ENCODE results near the gene HOXC6. TPM values are rescaled to one million over a fixed set of nuclear protein-coding genes. Genes with fewer than 3 reads are reported as not detected.

The HOXC6 gene
- total RNA-seq, 2 experiments from 2014 or later, result not detected

DNA sequence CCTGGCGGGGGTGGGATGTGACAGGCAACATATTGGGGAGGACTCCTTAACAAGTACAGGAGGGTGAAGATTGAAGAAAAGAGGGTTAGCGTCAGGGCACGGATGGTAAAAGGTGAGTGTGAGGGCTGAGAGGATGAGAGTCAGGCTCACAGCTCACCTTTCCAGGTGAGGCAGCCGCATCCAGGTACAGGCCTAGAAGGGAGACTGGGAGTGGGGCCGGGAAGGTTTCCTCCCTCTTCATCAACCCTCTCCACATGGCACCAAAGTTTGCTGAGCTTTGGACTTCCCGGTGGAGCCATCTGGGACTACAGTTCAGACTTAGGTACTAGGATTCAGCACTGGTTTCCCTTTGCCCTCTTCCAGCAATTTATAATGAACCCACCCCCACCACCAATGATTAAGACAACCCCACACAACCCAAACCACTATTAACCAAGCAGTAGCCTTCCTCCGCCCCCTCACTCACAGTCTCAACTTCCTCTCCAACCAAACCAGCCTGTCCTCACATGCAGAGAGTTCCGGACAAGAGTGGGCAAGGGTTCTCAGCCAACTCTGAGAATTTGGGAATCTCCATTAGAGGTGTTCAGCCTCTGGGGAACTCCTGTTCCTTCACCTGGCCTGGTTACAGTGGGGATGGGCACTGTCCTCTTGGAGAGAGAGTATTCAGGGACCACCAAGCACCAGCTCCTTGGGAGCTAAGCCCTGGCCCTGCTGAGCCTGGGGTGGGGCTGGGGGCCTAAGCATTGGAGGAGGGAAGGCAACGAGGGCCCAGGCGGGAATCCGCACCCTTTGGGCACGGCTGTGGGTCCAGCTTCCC, 23.0 kb downstream of the HOXC6 start:
- H3K27me3 Mint-ChIP-seq, result peaks cover 94% of the 10 kb centered on the region
- H3K36me3 Mint-ChIP-seq, result peaks cover 2% of the 10 kb centered on the region
- H3K27ac Mint-ChIP-seq, result no peak overlapping the region
- CTCF ChIA-PET, result interaction anchor here (0.7 to 2.6 kb wide), 11 partner anchors 19 to 163 kb away, joined by 3 to 13 read pairs (median 4); partner anchors contain the start of genes HOXC10 and HOXC5
- DNase-seq, result no peak
- no peaks in the 10 kb centered on the region for H3K9me3 Mint-ChIP-seq (ENCODE audit: low read depth)
- H3K4me1 Mint-ChIP-seq, result peaks cover 32% of the 10 kb centered on the region
- no peak for ATAC-seq
- no peak overlapping the region for H3K4me3 Mint-ChIP-seq

DNA sequence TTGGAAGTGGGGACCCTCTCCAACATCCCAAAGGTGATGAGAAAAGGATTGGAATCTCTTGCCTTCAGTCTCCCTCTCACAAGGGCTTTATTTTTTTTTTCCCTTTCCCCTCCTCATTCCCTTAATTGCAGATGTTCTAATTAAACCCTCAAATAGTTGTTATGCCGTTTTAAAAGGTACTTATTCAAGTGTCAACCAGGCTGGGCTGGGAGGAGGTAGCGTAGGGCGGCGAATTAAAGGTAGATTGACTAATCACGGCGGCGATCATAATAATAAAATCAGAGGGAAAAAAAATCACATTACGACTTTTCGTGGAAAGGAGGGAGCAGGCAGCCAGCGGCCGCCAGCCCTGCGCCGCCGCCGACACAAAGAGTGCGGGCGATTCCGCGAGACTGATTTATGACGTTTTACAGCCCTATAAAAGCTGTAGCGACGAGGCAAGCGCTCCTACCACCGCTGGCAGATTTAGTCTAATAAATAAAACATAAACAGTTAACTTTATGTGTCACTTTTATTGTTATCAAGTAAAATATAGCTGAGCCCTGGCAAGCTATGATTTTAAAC, 23.7 kb downstream of the HOXC6 start:
- peaks cover 91% of the 10 kb centered on the region for H3K27me3 Mint-ChIP-seq
- DNase-seq (no peak), ATAC-seq (no peak)
- CTCF ChIA-PET, result interaction anchor here (0.7 to 2.9 kb wide), 8 partner anchors 10 to 163 kb away, joined by 3 to 25 read pairs (median 7); partner anchors contain the start of gene HOXC5
- no peaks in the 10 kb centered on the region for H3K9me3 Mint-ChIP-seq (ENCODE audit: low read depth)
- H3K27ac Mint-ChIP-seq, result no peak overlapping the region
- peaks cover 31% of the 10 kb centered on the region for H3K4me1 Mint-ChIP-seq
- H3K36me3 Mint-ChIP-seq, result no peaks in the 10 kb centered on the region
- no peak overlapping the region for H3K4me3 Mint-ChIP-seq

DNA sequence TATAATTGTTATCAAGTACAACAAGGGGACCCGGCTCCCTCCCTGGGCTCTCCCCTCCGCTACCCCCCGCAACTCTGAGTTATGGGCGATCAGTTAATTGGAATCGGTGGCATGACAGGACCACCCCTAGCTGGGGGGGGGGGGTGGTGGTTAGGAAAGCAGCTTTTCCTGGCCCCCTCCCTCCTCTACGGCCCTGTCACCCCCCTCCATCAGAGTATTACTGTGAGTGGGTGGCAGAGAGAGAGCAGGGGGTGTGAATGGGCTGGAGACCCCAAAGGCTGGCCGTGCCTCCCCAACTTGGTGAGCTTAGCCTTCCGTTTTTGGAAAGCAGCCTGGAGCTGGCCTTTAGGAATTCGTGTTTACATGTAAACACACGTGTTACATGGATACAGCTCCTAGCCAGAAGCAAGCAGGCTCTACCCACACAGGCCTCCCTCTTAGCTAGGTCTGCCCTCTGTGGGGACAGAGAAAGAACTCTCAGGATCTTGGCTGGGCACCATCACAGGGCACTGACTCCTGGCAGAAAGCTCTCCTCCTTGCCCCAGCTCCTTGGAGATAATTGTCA, 24.3 kb downstream of the HOXC6 start:
- H3K9me3 Mint-ChIP-seq (ENCODE audit: low read depth), result no peaks in the 10 kb centered on the region
- no peaks in the 10 kb centered on the region for H3K36me3 Mint-ChIP-seq
- peaks cover 30% of the 10 kb centered on the region for H3K4me1 Mint-ChIP-seq
- H3K27me3 Mint-ChIP-seq, result peaks cover 89% of the 10 kb centered on the region
- CTCF ChIA-PET, result interaction anchor here (0.8 to 2.9 kb wide), 12 partner anchors 9 to 164 kb away, joined by 3 to 25 read pairs (median 4); partner anchors contain the start of gene HOXC5
- ATAC-seq (no peak), DNase-seq (no peak)
- H3K27ac Mint-ChIP-seq, result peak overlapping the region; percentile 79
- H3K4me3 Mint-ChIP-seq, result peak overlapping the region; percentile 75

DNA sequence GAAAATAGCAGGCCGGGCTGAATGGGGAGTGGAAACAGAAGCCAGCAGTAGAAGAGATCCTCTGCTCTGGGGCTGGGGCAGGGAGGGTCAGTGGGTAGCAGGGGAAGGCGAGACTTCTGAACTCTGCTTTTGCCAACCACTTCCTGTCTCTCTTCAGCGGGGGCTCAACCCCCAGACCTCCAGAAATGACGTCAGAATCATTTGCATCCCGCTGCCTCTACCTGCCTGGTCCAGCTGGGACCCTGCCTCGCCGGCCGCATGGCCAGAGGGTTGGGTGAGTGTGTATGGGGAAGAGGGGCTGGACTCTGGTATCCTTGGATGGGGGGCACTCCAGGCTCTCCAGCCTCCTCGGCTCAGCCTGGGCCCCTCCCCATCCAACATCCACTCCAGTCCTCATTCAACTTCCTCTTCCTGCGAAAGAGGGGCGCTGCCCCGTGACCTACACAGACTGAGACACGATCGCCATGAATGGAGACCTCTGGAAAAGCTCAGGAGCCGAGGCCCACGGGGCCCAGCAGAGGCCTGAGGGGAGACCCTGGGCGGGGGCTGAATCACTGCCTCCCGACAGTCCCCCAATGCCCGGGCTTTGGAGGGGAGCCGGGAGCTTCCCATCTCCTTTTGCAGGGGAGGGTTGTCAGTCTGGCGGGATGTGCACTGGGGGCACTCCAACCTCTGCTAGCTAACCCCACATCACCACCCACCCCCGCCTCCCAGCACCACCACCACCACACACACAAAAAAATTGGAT, 24.9 kb downstream of the HOXC6 start:
- Mint-ChIP-seq H3K36me3 (no peaks in the 10 kb centered on the region), H3K9me3 (ENCODE audit: low read depth) (no peaks in the 10 kb centered on the region), H3K4me1 (peaks cover 30% of the 10 kb centered on the region), H3K27ac (peak overlapping the region; percentile 79), H3K4me3 (peak overlapping the region; percentile 75), H3K27me3 (peaks cover 88% of the 10 kb centered on the region)
- DNase-seq, result peak; percentile 67
- CTCF ChIA-PET, result interaction anchor here (0.6 to 2.9 kb wide), 18 partner anchors 8 to 163 kb away, joined by 3 to 25 read pairs (median 4); partner anchors contain the start of gene HOXC5
- ATAC-seq, result peak; percentile 72

DNA sequence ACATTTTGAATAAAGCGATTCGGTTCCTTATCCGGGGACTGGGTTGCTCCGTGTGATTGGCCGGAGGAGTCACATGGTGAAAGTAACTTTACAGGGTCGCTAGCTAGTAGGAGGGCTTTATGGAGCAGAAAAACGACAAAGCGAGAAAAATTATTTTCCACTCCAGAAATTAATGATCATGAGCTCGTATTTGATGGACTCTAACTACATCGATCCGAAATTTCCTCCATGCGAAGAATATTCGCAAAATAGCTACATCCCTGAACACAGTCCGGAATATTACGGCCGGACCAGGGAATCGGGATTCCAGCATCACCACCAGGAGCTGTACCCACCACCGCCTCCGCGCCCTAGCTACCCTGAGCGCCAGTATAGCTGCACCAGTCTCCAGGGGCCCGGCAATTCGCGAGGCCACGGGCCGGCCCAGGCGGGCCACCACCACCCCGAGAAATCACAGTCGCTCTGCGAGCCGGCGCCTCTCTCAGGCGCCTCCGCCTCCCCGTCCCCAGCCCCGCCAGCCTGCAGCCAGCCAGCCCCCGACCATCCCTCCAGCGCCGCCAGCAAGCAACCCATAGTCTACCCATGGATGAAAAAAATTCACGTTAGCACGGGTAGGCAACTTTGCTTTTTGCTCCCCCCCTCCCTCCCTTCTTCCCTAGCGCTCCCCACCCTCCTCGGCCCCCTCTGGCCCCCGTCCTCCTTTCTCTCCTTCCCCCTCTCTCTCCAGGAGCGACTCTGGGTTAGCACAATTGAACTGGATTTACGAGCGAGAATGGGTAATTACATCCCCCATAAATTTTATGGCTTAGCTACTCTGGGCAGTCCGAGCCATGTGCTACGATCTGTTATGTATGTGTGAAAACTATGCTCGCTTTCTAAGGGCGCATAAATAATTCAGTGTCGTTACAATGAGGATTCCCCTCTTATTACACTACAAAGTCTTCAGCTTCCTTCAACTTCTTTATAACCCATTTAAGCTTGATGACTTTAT, 25.8 kb downstream of the HOXC6 start, which contains the start of gene HOXC4:
HOXC4 (plus strand) TSS at position 85 of the 991 bp plus-strand sequence; CDS start at position 173, 88 bp downstream.
- CTCF ChIA-PET, result interaction anchor here (0.8 to 2.9 kb wide), 14 partner anchors 13 to 162 kb away, joined by 3 to 25 read pairs (median 4); partner anchors contain the start of gene HOXC5

DNA sequence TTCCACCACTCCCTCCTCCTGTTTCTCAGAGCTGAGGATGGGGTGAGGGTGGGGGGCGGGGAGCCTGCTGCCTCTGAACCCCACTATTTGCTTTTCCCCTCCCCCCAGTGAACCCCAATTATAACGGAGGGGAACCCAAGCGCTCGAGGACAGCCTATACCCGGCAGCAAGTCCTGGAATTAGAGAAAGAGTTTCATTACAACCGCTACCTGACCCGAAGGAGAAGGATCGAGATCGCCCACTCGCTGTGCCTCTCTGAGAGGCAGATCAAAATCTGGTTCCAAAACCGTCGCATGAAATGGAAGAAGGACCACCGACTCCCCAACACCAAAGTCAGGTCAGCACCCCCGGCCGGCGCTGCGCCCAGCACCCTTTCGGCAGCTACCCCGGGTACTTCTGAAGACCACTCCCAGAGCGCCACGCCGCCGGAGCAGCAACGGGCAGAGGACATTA, 26.5 kb downstream of the HOXC6 start:
- ATAC-seq (no peak), DNase-seq (no peak)
- H3K27me3 Mint-ChIP-seq, result peaks cover 88% of the 10 kb centered on the region
- H3K4me3 Mint-ChIP-seq, result peak overlapping the region; percentile 75
- H3K36me3 Mint-ChIP-seq, result no peaks in the 10 kb centered on the region
- CTCF ChIA-PET, result interaction anchor here (0.8 to 2.9 kb wide), 3 partner anchors 136 to 160 kb away, joined by 3 to 11 read pairs (median 3); no protein-coding TSS in a partner anchor
- no peaks in the 10 kb centered on the region for H3K9me3 Mint-ChIP-seq (ENCODE audit: low read depth)
- no peak overlapping the region for H3K27ac Mint-ChIP-seq
- peaks cover 30% of the 10 kb centered on the region for H3K4me1 Mint-ChIP-seq

More for the DNA sequence above, 25.8 kb downstream of the HOXC6 start, which contains the start of gene HOXC4:
- Mint-ChIP-seq H3K4me1 (peaks cover 30% of the 10 kb centered on the region), H3K27ac (peak within 1 kb of the TSS; percentile 79), H3K4me3 (peak within 1 kb of the TSS; percentile 75), H3K36me3 (no peaks in the 10 kb centered on the region), H3K9me3 (ENCODE audit: low read depth) (no peaks in the 10 kb centered on the region), H3K27me3 (peaks cover 88% of the 10 kb centered on the region)
- ATAC-seq (peak; percentile 80), DNase-seq (peak; percentile 62)

DNA sequence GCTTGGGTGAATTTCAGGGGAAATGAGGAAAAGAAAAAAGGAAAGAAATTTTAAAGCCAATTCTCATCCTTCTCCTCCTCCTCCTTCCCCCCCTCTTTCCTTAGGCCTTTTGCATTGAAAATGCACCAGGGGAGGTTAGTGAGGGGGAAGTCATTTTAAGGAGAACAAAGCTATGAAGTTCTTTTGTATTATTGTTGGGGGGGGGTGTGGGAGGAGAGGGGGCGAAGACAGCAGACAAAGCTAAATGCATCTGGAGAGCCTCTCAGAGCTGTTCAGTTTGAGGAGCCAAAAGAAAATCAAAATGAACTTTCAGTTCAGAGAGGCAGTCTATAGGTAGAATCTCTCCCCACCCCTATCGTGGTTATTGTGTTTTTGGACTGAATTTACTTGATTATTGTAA, 27.3 kb downstream of the HOXC6 start:
- Mint-ChIP-seq H3K36me3 (no peaks in the 10 kb centered on the region), H3K4me3 (no peak overlapping the region), H3K27ac (no peak overlapping the region), H3K27me3 (peaks cover 87% of the 10 kb centered on the region), H3K4me1 (peaks cover 22% of the 10 kb centered on the region), H3K9me3 (ENCODE audit: low read depth) (no peaks in the 10 kb centered on the region)
- DNase-seq (no peak), ATAC-seq (no peak)
- CTCF ChIA-PET, result interaction anchor here (0.9 to 1.3 kb wide), 6 partner anchors 9 to 152 kb away, joined by 3 to 6 read pairs (median 4); partner anchors contain the start of genes HOXC5 and HOXC9

DNA sequence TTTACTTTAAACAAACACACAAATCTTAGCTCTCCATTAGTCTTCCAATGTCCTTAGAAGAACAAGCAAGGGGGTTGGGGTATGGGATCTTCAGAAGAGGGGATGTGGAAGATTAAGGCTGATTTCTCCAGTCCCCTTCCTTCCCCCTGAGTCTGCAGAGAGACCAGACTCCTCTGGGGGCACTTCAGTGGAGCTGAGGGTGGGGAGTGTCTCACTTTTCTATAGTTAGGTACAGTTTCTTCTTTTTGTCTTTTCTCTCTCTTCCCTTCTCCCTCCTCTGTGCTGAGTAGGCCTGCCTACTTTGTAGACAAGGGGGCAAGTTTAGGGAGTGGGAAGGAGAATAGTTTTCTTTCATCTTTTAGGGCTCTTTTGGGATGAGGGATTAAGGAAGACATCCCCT, 27.9 kb downstream of the HOXC6 start:
- peaks cover 21% of the 10 kb centered on the region for H3K4me1 Mint-ChIP-seq
- H3K9me3 Mint-ChIP-seq (ENCODE audit: low read depth), result no peaks in the 10 kb centered on the region
- DNase-seq, result no peak
- ATAC-seq, result no peak
- no peak overlapping the region for H3K4me3 Mint-ChIP-seq
- CTCF ChIA-PET, result interaction anchor here (0.9 to 1.3 kb wide), 6 partner anchors 8 to 152 kb away, joined by 3 to 6 read pairs (median 4); partner anchors contain the start of genes HOXC5 and HOXC9
- H3K36me3 Mint-ChIP-seq, result no peaks in the 10 kb centered on the region
- H3K27me3 Mint-ChIP-seq, result peaks cover 87% of the 10 kb centered on the region
- H3K27ac Mint-ChIP-seq, result no peak overlapping the region

DNA sequence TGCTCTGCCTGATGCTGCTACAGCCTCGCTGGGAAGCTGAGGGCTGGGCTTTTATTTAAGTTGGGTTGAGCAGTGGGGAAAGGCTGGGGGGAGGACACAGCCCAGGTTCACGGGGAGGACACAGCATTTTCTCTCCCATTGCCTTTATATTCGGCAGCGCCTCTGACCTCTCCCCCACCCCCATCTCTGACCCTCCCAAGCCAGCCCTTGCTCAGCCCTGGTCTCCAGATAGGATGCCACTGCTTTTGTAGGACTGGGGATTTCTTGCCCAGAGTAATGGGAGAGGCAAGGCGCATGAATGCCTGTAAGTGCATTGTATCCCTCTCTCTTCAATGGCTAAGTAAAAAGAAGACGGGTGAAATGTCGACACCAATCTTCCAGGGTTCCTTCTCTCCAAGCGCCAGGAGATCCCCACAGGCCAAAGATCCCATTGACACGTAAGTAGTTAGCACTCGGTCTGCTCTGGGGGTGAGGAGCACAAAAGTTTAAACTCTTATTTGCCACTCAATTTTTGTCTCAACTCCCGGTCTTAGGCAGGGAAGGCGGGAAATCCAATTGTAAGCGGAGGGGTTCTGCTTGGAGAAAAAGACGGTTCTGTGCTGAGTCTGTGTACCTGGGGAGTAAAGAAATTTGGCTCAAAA, 30.0 kb downstream of the HOXC6 start:
- Mint-ChIP-seq H3K27ac (no peak overlapping the region), H3K4me1 (peaks cover 9% of the 10 kb centered on the region), H3K36me3 (no peaks in the 10 kb centered on the region), H3K9me3 (ENCODE audit: low read depth) (no peaks in the 10 kb centered on the region), H3K27me3 (peaks cover 87% of the 10 kb centered on the region), H3K4me3 (no peak overlapping the region)
- ATAC-seq, result no peak
- CTCF ChIA-PET, result interaction anchor here (2.2 kb wide), 1 partner anchor 156 kb away, joined by 6 read pairs; no protein-coding TSS in a partner anchor
- DNase-seq, result no peak

DNA sequence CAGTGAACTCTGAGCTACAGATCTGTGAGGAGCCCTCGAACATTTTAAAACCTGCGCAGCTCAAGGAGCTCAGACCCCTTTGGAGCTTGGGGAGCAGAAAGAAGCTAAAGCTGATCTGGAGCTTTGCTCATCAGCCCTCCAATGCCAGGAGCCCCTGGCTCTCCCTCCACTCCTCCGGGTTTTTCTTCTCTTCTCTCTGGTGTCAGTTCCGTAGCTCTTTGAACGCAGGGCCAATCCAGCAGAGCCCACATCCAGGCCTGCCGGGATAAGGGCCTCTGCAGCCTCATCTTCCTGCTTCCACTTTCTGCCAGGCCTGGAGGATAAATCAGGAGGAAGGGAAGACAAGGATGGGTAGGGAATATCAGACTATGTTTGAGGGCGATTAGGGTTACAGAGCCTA, 31.4 kb downstream of the HOXC6 start:
- H3K27ac Mint-ChIP-seq, result no peak overlapping the region
- DNase-seq, result no peak

More for the DNA sequence above, 31.4 kb downstream of the HOXC6 start:
- Mint-ChIP-seq H3K4me3 (no peak overlapping the region), H3K27me3 (peaks cover 90% of the 10 kb centered on the region), H3K4me1 (peaks cover 4% of the 10 kb centered on the region), H3K36me3 (no peaks in the 10 kb centered on the region), H3K9me3 (ENCODE audit: low read depth) (no peaks in the 10 kb centered on the region)
- CTCF ChIA-PET, result interaction anchor here (0.7 to 2.2 kb wide), 6 partner anchors 19 to 155 kb away, joined by 3 to 6 read pairs (median 4); partner anchors contain the start of genes HOXC10 and HOXC5
- no peak for ATAC-seq

All from activated CD8-positive, alpha-beta memory T cell treated with anti-CD3 and anti-CD28 coated beads, Interleukin-2, amount 10 ng/mL, durations not matched to agents 7 days and 5 days (primary cell).